Hematopoietic multipotent progenitor cell (in vitro differentiated cells): Measurements from ENCODE around the gene WTAP. TPM values are rescaled to one million over a fixed set of nuclear protein-coding genes. Genes with fewer than 3 reads are reported as not detected.
"Not testable (repeated sequence)": the region's sequence is repeated elsewhere in the genome, so short reads cannot be mapped to it uniquely, and the experiment has no call there.

ENCODE experiments used
- DNase-seq, 3 donors: peaks; one replicate each; pipeline ENCODE4 v3.0.0-alpha.2; 2011 to 2015; ENCODE audit warnings: low read depth in 2 of 3, low spot score in 2 of 3
- total RNA-seq: library from RNA; depleted of rRNA; stranded (reverse); fragments of >200 nt; gene quantifications from one replicate; pipeline ENCODE4 v1.2.3, GENCODE V29; 2012

Gene WTAP
- total RNA-seq: 54.7 TPM

- DNase-seq: peak; percentile 93 to 98 (median 96)
Observed at GRCh38 chr6:159726918-159727716, at the start of gene WTAP. Gene WTAP, plus strand, starts transcription at chr6:159727506. Its CDS starts 8,760 bp downstream, at chr6:159736266.

- no peak for DNase-seq
Observed at GRCh38 chr6:159677506-159678165, 49.7 kb upstream of the WTAP start.

GRCh38 chr6:159678574-159678973, 48.7 kb upstream of the WTAP start:
- DNase-seq: no peak

GRCh38 chr6:159679091-159680077, 47.9 kb upstream of the WTAP start:
- no peak for DNase-seq

GRCh38 chr6:159680104-159680503, 47.2 kb upstream of the WTAP start:
- DNase-seq: no peak

GRCh38 chr6:159681191-159681880, 46.0 kb upstream of the WTAP start:
- DNase-seq: peak in 1 of 3 donors; percentile 58

- no peak for DNase-seq
Observed at GRCh38 chr6:159682295-159682694, 45.0 kb upstream of the WTAP start.

GRCh38 chr6:159682810-159683209, 44.5 kb upstream of the WTAP start:
- DNase-seq: no peak

GRCh38 chr6:159684013-159684304, 43.3 kb upstream of the WTAP start:
- DNase-seq: no peak

- no peak for DNase-seq
Observed at GRCh38 chr6:159686040-159686439, 41.3 kb upstream of the WTAP start.

GRCh38 chr6:159686703-159687102, 40.6 kb upstream of the WTAP start:
- peak in 2 of 3 donors; percentile 63 to 67 for DNase-seq

GRCh38 chr6:159687341-159687740, 40.0 kb upstream of the WTAP start:
- DNase-seq: peak in 1 of 3 donors; percentile 57

- DNase-seq: no peak
Observed at GRCh38 chr6:159688266-159688905, 38.9 kb upstream of the WTAP start.

- DNase-seq: no peak
Observed at GRCh38 chr6:159689001-159689400, 38.3 kb upstream of the WTAP start.

GRCh38 chr6:159690135-159690534, 37.2 kb upstream of the WTAP start:
- not testable (repeated sequence) for DNase-seq

- peak; percentile 29 to 85 (median 72) for DNase-seq
Observed at GRCh38 chr6:159691133-159691962, 36.0 kb upstream of the WTAP start.

- DNase-seq: no peak
Observed at GRCh38 chr6:159691963-159692287, 35.4 kb upstream of the WTAP start.

GRCh38 chr6:159692303-159693127, 34.8 kb upstream of the WTAP start:
- DNase-seq: peak; percentile 28 to 35 (median 31)
